CD14-positive monocyte (primary cell): ENCODE measurements around the gene MTCH1. TPM values are rescaled to one million over a fixed set of nuclear protein-coding genes. Genes with fewer than 3 reads are reported as not detected.

Experiments used
- DNase-seq, 3 donors: peaks; one replicate each; pipeline ENCODE4 v3.0.0-alpha.2; 2011 to 2022
- H2AFZ ChIP-seq: 2 replicates; pipeline ENCODE4 v1.6.0; 2012; ENCODE audit warnings: mild to moderate bottlenecking, low read depth, low read length, inconsistent platforms; ENCODE audit not compliant: insufficient read depth, poor library complexity, severe bottlenecking
- H3K27ac ChIP-seq, 2 donors: 1 replicate in 1 of 2; 2 replicates in 1 of 2; pipeline ENCODE4 v1.5.1; 2012 to 2013; ENCODE audit warnings: low read length in 2 of 2, control low read depth in 1 of 2, inconsistent platforms in 1 of 2, low read depth in 1 of 2, mild to moderate bottlenecking in 1 of 2
- H3K27me3 ChIP-seq, 2 donors: one replicate each; pipeline versions ENCODE4 v1.6.0 to v1.6.1; 2011 to 2013; ENCODE audit warnings: low read length in 2 of 2; ENCODE audit not compliant: control insufficient read depth in 2 of 2, insufficient read depth in 2 of 2
- H3K36me3 ChIP-seq, 2 donors: replicated peaks in 1 of 2; 1 replicate in 1 of 2; 2 replicates in 1 of 2; pipeline versions ENCODE4 v1.5.1 to v1.6.1; 2012 to 2013; ENCODE audit warnings: low read length in 2 of 2, control low read depth in 1 of 2, inconsistent platforms in 1 of 2, mild to moderate bottlenecking in 1 of 2; ENCODE audit not compliant: insufficient read depth in 2 of 2, control insufficient read depth in 1 of 2
- H3K4me1 ChIP-seq, 2 donors: 1 replicate in 1 of 2; 2 replicates in 1 of 2; pipeline versions ENCODE4 v1.5.1 to v1.6.1; 2012 to 2013; ENCODE audit warnings: low read length in 2 of 2, control low read depth in 1 of 2, inconsistent platforms in 1 of 2, mild to moderate bottlenecking in 1 of 2, moderate library complexity in 1 of 2; ENCODE audit not compliant: insufficient read depth in 2 of 2, control insufficient read depth in 1 of 2
- H3K4me2 ChIP-seq: replicated peaks from 2 replicates; pipeline ENCODE3; 2012; ENCODE audit warnings: low read length, moderate library complexity, mild to moderate bottlenecking; ENCODE audit not compliant: poor library complexity, severe bottlenecking; ENCODE audit errors: extremely low read depth
- H3K4me3 ChIP-seq, 3 experiments: fragments of 200-600 bp in 1 of 3; sonication (generic) in 1 of 3; replicated peaks in 1 of 3; 1 replicate in 2 of 3; 2 replicates in 1 of 3; pipeline ENCODE4 v1.5.1; 2011 to 2013; ENCODE audit warnings: low read length in 3 of 3, mild to moderate bottlenecking in 3 of 3, control low read depth in 2 of 3, low read depth in 2 of 3, inconsistent platforms in 1 of 3, moderate library complexity in 1 of 3
- H3K79me2 ChIP-seq: 2 replicates; pipeline ENCODE4 v1.6.0; 2012; ENCODE audit warnings: mild to moderate bottlenecking, control low read depth, inconsistent platforms, low read length, moderate library complexity; ENCODE audit not compliant: insufficient read depth
- H3K9ac ChIP-seq: 2 replicates; pipeline ENCODE4 v1.6.0; 2017; ENCODE audit warnings: low read length, mild to moderate bottlenecking; ENCODE audit not compliant: insufficient read depth, poor library complexity, severe bottlenecking
- H3K9me3 ChIP-seq, 2 donors: replicated peaks in 1 of 2; 1 replicate in 1 of 2; 2 replicates in 1 of 2; pipeline versions ENCODE4 v1.5.1 to v1.6.1; 2012 to 2013; ENCODE audit warnings: low read length in 2 of 2, control low read depth in 1 of 2; ENCODE audit not compliant: control insufficient read depth in 1 of 2, insufficient read depth in 1 of 2
- H4K20me1 ChIP-seq: 2 replicates; pipeline ENCODE4 v1.6.0; 2012; ENCODE audit warnings: mild to moderate bottlenecking, low read length, control low read depth, moderate library complexity; ENCODE audit not compliant: insufficient read depth
- H3K27ac Mint-ChIP-seq, 7 donors: one replicate each; pipeline ENCODE4 v1.8.0; 2020; ENCODE audit warnings: mild to moderate bottlenecking in 7 of 7, mixed read lengths in 7 of 7, moderate library complexity in 6 of 7, inconsistent platforms in 2 of 7
- H3K27me3 Mint-ChIP-seq, 3 donors: one replicate each; pipeline ENCODE4 v1.8.0; 2021 to 2022; ENCODE audit warnings: low read depth in 3 of 3, mild to moderate bottlenecking in 3 of 3, mixed read lengths in 3 of 3, moderate library complexity in 3 of 3, inconsistent platforms in 1 of 3
- H3K36me3 Mint-ChIP-seq, 2 donors: one replicate each; pipeline ENCODE4 v1.8.0; 2020; ENCODE audit warnings: mixed read lengths in 2 of 2, inconsistent platforms in 1 of 2, mild to moderate bottlenecking in 1 of 2
- H3K4me1 Mint-ChIP-seq: one replicate; pipeline ENCODE4 v1.8.0; 2020; ENCODE audit warnings: mild to moderate bottlenecking, mixed read lengths
- H3K4me3 Mint-ChIP-seq, 2 donors: one replicate each; pipeline ENCODE4 v1.8.0; 2020; ENCODE audit warnings: mild to moderate bottlenecking in 2 of 2, mixed read lengths in 2 of 2, moderate library complexity in 1 of 2
- H3K9me3 Mint-ChIP-seq, 7 donors: one replicate each; pipeline ENCODE4 v1.8.0; 2020 to 2022; ENCODE audit warnings: mixed read lengths in 7 of 7, mild to moderate bottlenecking in 6 of 7, moderate library complexity in 6 of 7, inconsistent platforms in 2 of 7
- WGBS: methylation state at CpG from one replicate; pipeline ENCODE4 v1.1.5; 2013; ENCODE audit warnings: missing lambda C conversion rate; ENCODE audit not compliant: insufficient coverage; 5-methylcytosine and 5-hydroxymethylcytosine counted together
- intact Hi-C, 2 donors: fragments of 100-400 bp; cut with micrococcal nuclease; formaldehyde crosslinking; loops; one replicate each; pipeline versions ENCODE4 v1.15.0 to v1.15.1; 2023
- polyA plus RNA-seq, 3 donors: library from polyadenylated mRNA; depleted of rRNA in 1 of 3; unstranded in 2 of 3; stranded (reverse) in 1 of 3; fragments of 300-500 nt in 2 of 3; fragments of >200 nt in 1 of 3; fragmentation: Illumina TruSeq in 2 of 3; gene quantifications; 1 replicate in 2 of 3; 2 replicates in 1 of 3; pipeline ENCODE4 v1.2.3, GENCODE V29; 2012 to 2021
- TF ChIP-seq, protein P1 (sequence below): fragments of 200-600 bp; IDR thresholded peaks from one replicate; pipeline ENCODE4 v1.8.0; 2022; ENCODE audit warnings: antibody characterized with exemption, mild to moderate bottlenecking

Gene MTCH1
- polyA plus RNA-seq, 3 donors = 111 to 118 (median 111) TPM

- Histone ChIP-seq H3K9ac (no peak overlapping the region), H3K27me3 (peaks cover 0 to 2% of the 10 kb centered on the region in 2 donors), H3K9me3 (no peaks in the 10 kb centered on the region), H4K20me1 (no peaks in the 10 kb centered on the region), H3K4me2 (no peak overlapping the region), H3K36me3 (peaks cover 3 to 19% of the 10 kb centered on the region in 2 donors), H2AFZ (no peak overlapping the region), H3K4me3 (no peak overlapping the region), H3K27ac (no peak overlapping the region), H3K4me1 (no peaks in the 10 kb centered on the region), H3K79me2 (no peaks in the 10 kb centered on the region)
- H3K27me3 Mint-ChIP-seq = peaks cover 4 to 10% (median 8%) of the 10 kb centered on the region in 3 donors
- TF ChIP-seq, protein P1, sequence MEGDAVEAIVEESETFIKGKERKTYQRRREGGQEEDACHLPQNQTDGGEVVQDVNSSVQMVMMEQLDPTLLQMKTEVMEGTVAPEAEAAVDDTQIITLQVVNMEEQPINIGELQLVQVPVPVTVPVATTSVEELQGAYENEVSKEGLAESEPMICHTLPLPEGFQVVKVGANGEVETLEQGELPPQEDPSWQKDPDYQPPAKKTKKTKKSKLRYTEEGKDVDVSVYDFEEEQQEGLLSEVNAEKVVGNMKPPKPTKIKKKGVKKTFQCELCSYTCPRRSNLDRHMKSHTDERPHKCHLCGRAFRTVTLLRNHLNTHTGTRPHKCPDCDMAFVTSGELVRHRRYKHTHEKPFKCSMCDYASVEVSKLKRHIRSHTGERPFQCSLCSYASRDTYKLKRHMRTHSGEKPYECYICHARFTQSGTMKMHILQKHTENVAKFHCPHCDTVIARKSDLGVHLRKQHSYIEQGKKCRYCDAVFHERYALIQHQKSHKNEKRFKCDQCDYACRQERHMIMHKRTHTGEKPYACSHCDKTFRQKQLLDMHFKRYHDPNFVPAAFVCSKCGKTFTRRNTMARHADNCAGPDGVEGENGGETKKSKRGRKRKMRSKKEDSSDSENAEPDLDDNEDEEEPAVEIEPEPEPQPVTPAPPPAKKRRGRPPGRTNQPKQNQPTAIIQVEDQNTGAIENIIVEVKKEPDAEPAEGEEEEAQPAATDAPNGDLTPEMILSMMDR = no peak
- peak overlapping the region in 1 of 7 donors; percentile 24 for H3K27ac Mint-ChIP-seq
- 98% methylated on average over 4 of the region's 4 CpGs for WGBS
- H3K9me3 Mint-ChIP-seq = no peaks in the 10 kb centered on the region
- no peaks in the 10 kb centered on the region for H3K4me1 Mint-ChIP-seq
- no peak for DNase-seq
- H3K4me3 Mint-ChIP-seq = no peak overlapping the region
- H3K36me3 Mint-ChIP-seq = peaks cover 20 to 25% of the 10 kb centered on the region in 2 donors
- intact Hi-C loops = no loop called here
Observed at GRCh38 chr6:36930483-36930882, 55.5 kb downstream of the MTCH1 start.

GRCh38 chr6:36929607-36930006 lies 56.4 kb downstream of the MTCH1 start:
- no peak for DNase-seq
- Histone ChIP-seq H3K4me2 (no peak overlapping the region), H3K27ac (no peak overlapping the region), H3K79me2 (no peaks in the 10 kb centered on the region), H3K4me3 (no peak overlapping the region), H3K9me3 (no peaks in the 10 kb centered on the region), H2AFZ (no peak overlapping the region), H4K20me1 (no peaks in the 10 kb centered on the region), H3K27me3 (no peaks in the 10 kb centered on the region), H3K4me1 (no peaks in the 10 kb centered on the region), H3K9ac (no peak overlapping the region), H3K36me3 (peaks cover 11 to 27% of the 10 kb centered on the region in 2 donors)
- WGBS = 90% methylated on average over 3 of the region's 5 CpGs
- no peaks in the 10 kb centered on the region for H3K9me3 Mint-ChIP-seq
- TF ChIP-seq, protein P1 = no peak
- intact Hi-C loops = no loop called here
- H3K27me3 Mint-ChIP-seq = peaks cover 4 to 6% (median 5%) of the 10 kb centered on the region in 3 donors
- H3K4me3 Mint-ChIP-seq = no peak overlapping the region
- no peak overlapping the region for H3K27ac Mint-ChIP-seq
- peaks cover 29 to 34% of the 10 kb centered on the region in 2 donors for H3K36me3 Mint-ChIP-seq
- no peaks in the 10 kb centered on the region for H3K4me1 Mint-ChIP-seq
